Body of pancreas (tissue), 4 donors: Measurements from ENCODE around the gene MZF1. TPM values are rescaled to one million over a fixed set of nuclear protein-coding genes. Genes with fewer than 3 reads are reported as not detected.

Experiments used
- ATAC-seq: fragments of 150-250 bp; one replicate; pipeline ENCODE4 v1.9.1; 2016
- DNase-seq, 4 donors: peaks; one replicate each; pipeline ENCODE4 v3.0.0-alpha.2; 2019
- H3K27ac ChIP-seq, 4 donors: fragments of 200-600 bp; sonication (generic); 1 replicate in 3 of 4; 2 replicates in 1 of 4; pipeline versions ENCODE4 v1.5.1 to v1.6.1; 2016 to 2019; ENCODE audit warnings: mild to moderate bottlenecking in 1 of 4, mixed read lengths in 1 of 4, moderate library complexity in 1 of 4
- H3K27me3 ChIP-seq, 2 donors: fragments of 200-600 bp; sonication (generic); one replicate each; pipeline ENCODE4 v1.6.0; 2016; ENCODE audit warnings: mild to moderate bottlenecking in 1 of 2
- H3K36me3 ChIP-seq, 2 donors: fragments of 200-600 bp; sonication (generic); replicated peaks in 1 of 2; 2 replicates each; pipeline ENCODE4 v1.5.1; 2016; ENCODE audit warnings: low read depth in 2 of 2; ENCODE audit not compliant: insufficient read depth in 1 of 2
- H3K4me1 ChIP-seq: fragments of 200-600 bp; sonication (generic); one replicate; pipeline ENCODE4 v1.6.0; 2016
- H3K4me3 ChIP-seq, 2 donors: fragments of 200-600 bp; sonication (generic); 1 replicate in 1 of 2; 2 replicates in 1 of 2; pipeline ENCODE4 v1.5.1; 2016 to 2019
- H3K9me3 ChIP-seq, 3 donors: fragments of 200-600 bp; sonication (generic); 1 replicate in 2 of 3; 2 replicates in 1 of 3; pipeline ENCODE4 v1.5.1; 2016
- CTCF ChIP-seq, 7 experiments: fragments of 450-650 bp in 4 of 7; fragments of 200-600 bp in 3 of 7; sonication (generic) in 3 of 7; IDR thresholded peaks; one replicate each; pipeline ENCODE4 v1.5.1; 2016 to 2019; ENCODE audit warnings: antibody characterized with exemption in 7 of 7
- POLR2A ChIP-seq, 3 donors: fragments of 450-650 bp; IDR thresholded peaks; one replicate each; pipeline ENCODE4 v1.6.1; 2016; ENCODE audit warnings: antibody characterized with exemption in 3 of 3, mild to moderate bottlenecking in 2 of 3
- WGBS, 2 donors: methylation state at CpG; one replicate each; pipeline ENCODE4 v1.1.5; 2017; 5-methylcytosine and 5-hydroxymethylcytosine counted together
- intact Hi-C: fragments of 100-400 bp; cut with DNase I; formaldehyde crosslinking; loops from one replicate; pipeline ENCODE4 v1.15.1; 2023
- total RNA-seq, 2 donors: library from RNA; depleted of rRNA; stranded (reverse); fragments of >200 nt; gene quantifications; one replicate each; pipeline ENCODE4 v1.1.0, GENCODE V29; 2016

MZF1 gene
- total RNA-seq, 2 donors from 2014 or later: 31.4 to 59.3 TPM

- no peaks in the 10 kb centered on the region for H3K9me3 ChIP-seq
- peak in 1 of 4 donors; percentile 9 for DNase-seq
- H3K27me3 ChIP-seq: no peaks in the 10 kb centered on the region
- TF ChIP-seq CTCF (IDR thresholded peaks at IDR 0.05) (no peak), POLR2A (IDR thresholded peaks at IDR 0.05) (no peak)
- ATAC-seq: no peak
- intact Hi-C loops: no loop called here
- peak overlapping the region; percentile 17 to 32 for H3K4me3 ChIP-seq
- peak overlapping the region; percentile 95 to 98 (median 97) for H3K27ac ChIP-seq
- WGBS, 2 donors: 0 to 1% methylated on average over 20 of the region's 20 CpGs
- peaks cover 28% of the 10 kb centered on the region for H3K4me1 ChIP-seq
- H3K36me3 ChIP-seq: no peaks in the 10 kb centered on the region
Measured at GRCh38 chr19:58573658-58574164, 576 bp upstream of the MZF1 start.

DNA sequence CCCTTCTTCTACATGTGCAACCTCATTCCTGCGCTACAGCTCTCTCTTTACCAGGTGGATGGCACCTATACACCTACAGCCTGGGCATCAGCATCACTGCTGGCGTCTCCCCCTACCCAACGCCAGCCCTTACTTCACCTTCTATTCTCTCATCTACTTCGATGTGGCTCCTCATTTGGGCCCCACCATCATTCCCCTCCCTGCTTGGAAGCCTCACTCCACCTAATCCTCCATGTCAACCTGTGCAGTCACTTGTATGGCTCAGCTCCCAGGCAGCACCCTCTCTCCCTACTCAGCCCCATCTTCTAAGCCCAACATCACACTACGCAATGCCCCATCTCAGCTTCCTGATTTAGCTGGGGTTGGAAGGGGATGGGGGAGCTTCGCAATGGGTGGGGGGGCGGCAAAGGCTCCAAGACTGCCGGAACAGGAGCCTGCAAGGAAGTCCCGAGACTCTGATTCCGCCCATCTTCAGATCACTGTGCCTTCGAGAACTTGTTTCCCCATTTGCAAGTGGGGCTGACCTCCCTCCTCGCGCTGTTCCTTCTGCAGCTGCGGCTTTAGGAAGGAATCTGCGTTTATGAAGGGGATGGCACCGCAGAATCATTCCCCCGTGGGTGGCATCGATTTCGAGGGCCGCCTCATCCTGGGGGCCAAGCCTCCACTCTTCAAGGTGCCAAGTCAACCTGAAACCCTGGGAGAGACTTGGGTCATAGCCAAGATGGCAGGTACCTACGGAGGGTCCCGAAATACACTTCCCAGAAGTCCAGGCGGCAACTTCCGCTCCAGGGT is 913 bp downstream of the MZF1 start:
- no peaks in the 10 kb centered on the region for H3K9me3 ChIP-seq
- WGBS, 2 donors: 41 to 53% methylated on average over 18 to 24 of the region's 24 CpGs
- DNase-seq (no peak), ATAC-seq (no peak)
- no peaks in the 10 kb centered on the region for H3K27me3 ChIP-seq
- TF ChIP-seq CTCF (IDR thresholded peaks at IDR 0.05) (peak in 1 of 7 experiments; percentile 0), POLR2A (IDR thresholded peaks at IDR 0.05) (no peak)
- no peaks in the 10 kb centered on the region for H3K36me3 ChIP-seq
- intact Hi-C loops: no loop called here
- peak overlapping the region; percentile 95 to 98 (median 97) for H3K27ac ChIP-seq
- H3K4me3 ChIP-seq: peak overlapping the region in 1 of 2 donors; percentile 32
- peaks cover 24% of the 10 kb centered on the region for H3K4me1 ChIP-seq

DNA sequence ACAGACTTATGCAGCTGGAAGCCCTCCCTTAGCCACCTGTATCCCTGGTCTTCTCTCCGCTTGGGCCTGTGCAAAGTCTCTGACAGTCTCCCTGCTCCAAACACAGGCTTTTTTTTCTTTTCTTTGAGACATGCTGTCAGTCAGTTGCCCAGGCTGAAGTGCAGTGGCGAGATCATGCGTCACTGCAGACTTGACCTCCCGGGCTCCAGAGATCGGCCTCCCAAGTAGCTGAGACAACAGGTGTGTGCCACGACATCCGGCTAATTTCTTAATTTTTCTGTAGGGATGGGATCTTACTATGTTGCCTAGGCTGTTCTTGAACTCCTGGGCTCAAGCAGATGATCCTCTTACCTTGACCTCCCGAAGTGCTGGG is 1.6 kb downstream of the MZF1 start:
- ATAC-seq (no peak), DNase-seq (peak in 1 of 4 donors; percentile 8)
- H3K4me1 ChIP-seq: peaks cover 19% of the 10 kb centered on the region
- no peak overlapping the region for H3K27ac ChIP-seq
- H3K4me3 ChIP-seq: no peak overlapping the region
- 93 to 94% methylated on average over 8 of the region's 8 CpGs for WGBS, 2 donors
- no peaks in the 10 kb centered on the region for H3K36me3 ChIP-seq
- no peaks in the 10 kb centered on the region for H3K27me3 ChIP-seq
- intact Hi-C loops: no loop called here
- no peaks in the 10 kb centered on the region for H3K9me3 ChIP-seq
- TF ChIP-seq CTCF (IDR thresholded peaks at IDR 0.05): no peak
- no peak for TF ChIP-seq POLR2A (IDR thresholded peaks at IDR 0.05)

DNA sequence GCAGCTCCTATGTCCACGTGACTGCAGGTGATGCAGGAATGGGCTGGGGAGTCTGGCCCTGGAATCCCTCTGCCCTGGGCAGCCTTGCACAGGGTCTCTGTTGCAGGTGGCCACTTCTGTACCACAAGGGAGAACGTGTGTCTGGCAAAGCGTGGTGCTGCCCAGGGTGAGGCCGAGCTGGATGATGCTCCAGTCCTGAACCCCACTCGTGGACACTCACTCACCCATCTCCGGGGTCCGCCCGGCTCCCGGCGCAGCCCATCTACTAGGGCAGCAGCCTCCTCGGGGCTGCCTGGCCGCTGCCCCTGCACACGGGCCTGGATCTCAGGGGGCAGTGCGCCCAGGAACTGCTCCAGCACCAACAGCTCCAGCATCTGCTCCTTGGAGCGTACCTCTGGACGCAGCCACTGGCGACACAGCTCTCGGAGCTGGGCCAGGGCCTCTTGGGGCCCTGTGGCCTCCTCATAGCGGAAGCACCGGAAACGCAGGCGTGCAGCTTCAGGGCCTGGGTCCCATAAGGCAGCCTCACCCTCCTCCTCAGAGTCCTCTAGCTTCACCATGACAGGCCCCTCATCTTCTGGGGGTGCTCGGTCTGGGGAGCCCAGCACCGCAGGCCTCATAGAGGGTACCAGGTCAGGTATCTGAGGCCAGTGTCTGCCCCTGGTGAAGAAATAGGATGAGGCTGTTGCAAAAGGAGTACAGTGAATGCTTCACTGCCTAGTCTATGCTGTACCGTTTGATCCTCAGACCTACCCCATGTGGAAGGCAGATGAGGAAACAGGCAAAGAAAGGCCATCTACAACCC is 2.2 kb downstream of the MZF1 start:
- 88 to 95% methylated on average over 16 to 25 of the region's 25 CpGs for WGBS, 2 donors
- peak; percentile 1 to 14 (median 9) for DNase-seq
- TF ChIP-seq POLR2A (IDR thresholded peaks at IDR 0.05): no peak
- TF ChIP-seq CTCF (IDR thresholded peaks at IDR 0.05): no peak
- Histone ChIP-seq H3K4me1 (peaks cover 19% of the 10 kb centered on the region), H3K9me3 (no peaks in the 10 kb centered on the region), H3K4me3 (no peak overlapping the region), H3K27ac (no peak overlapping the region), H3K27me3 (no peaks in the 10 kb centered on the region), H3K36me3 (no peaks in the 10 kb centered on the region)
- no peak for ATAC-seq
- intact Hi-C loops: no loop called here
